Stomach (tissue), 4 donors: ENCODE results near the gene TAF12.

Source experiments
- EP300 ChIP-seq: sonication (generic); formaldehyde crosslinking; IDR thresholded peaks from one replicate; pipeline ENCODE4 v1.6.1; 2017; ENCODE audit warnings: antibody characterized with exemption
- POLR2A ChIP-seq, 4 donors: fragments of 450-650 bp; IDR thresholded peaks; one replicate each; pipeline ENCODE4 v1.6.1; 2016; ENCODE audit warnings: antibody characterized with exemption in 4 of 4, control low read depth in 2 of 4, mild to moderate bottlenecking in 1 of 4, moderate library complexity in 1 of 4

DNA sequence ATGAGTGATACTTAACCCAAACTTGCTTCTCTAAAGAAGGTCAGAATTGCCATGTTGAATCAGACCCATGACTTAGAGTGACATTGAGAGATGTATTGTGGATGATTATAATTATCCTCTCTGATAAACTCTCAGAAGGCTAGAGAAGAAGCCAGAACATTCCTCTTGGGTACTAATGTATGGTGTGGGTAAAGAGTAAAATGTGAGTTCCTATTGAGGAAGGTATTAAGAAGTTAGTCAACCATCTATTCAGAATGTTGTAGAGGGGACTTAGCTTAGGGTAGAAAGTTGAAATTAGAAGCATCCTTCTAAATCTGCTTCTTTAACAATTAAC lies 33.0 kb upstream of the TAF12 start:
- TF ChIP-seq POLR2A (IDR thresholded peaks at IDR 0.05) (no peak), EP300 (no peak)
